SK-N-SH (cell line): ENCODE measurements around the gene MTHFS. TPM values are rescaled to one million over a fixed set of nuclear protein-coding genes. Genes with fewer than 3 reads are reported as not detected.

Experiments
- CTCF ChIA-PET: fragments of 300-600, 350-600 bp; formaldehyde crosslinking; extraction: SDS; loops from one replicate; lab custom pipeline; 2021; lab: Yijun Ruan, JAX
- POLR2A ChIA-PET: fragments of 350-600 bp; sonication (Branson Sonifier 250); formaldehyde crosslinking; extraction: SDS; loops from one replicate; lab custom pipeline; 2020; ENCODE audit warnings: antibody characterized with exemption, inconsistent platforms; lab: Yijun Ruan, JAX
- DNase-seq: peaks from one replicate; pipeline ENCODE4 v3.0.0; 2012
- H2AFZ ChIP-seq: fragments of 200-600 bp; sonication (generic); 2 replicates; pipeline ENCODE4 v1.8.1; 2016; ENCODE audit warnings: antibody characterized with exemption, mild to moderate bottlenecking, low read depth
- H3F3A ChIP-seq: fragments of 200-600 bp; sonication (generic); replicated peaks from 2 replicates; pipeline ENCODE3; 2016; ENCODE audit warnings: antibody characterized with exemption, mild to moderate bottlenecking; ENCODE audit not compliant: insufficient read depth
- H3K27ac ChIP-seq, 2 experiments: fragments of 200-500 bp in 1 of 2; fragments of 200-600 bp in 1 of 2; sonication (Bioruptor generic) in 1 of 2; sonication (generic), shearing (Covaris generic) in 1 of 2; 2 replicates each; pipeline versions ENCODE4 v1.5.1 to v1.6.1; 2014 to 2016; ENCODE audit warnings: low read depth in 2 of 2, inconsistent platforms in 1 of 2, low read length in 1 of 2, mild to moderate bottlenecking in 1 of 2, mixed read lengths in 1 of 2
- H3K27me3 ChIP-seq: fragments of 200-600 bp; sonication (generic), shearing (Covaris generic); 2 replicates; pipeline ENCODE4 v1.6.1; 2016; ENCODE audit warnings: mixed run types; ENCODE audit not compliant: insufficient read depth
- H3K36me3 ChIP-seq, 2 experiments: fragments of 200-500 bp in 1 of 2; fragments of 200-600 bp in 1 of 2; sonication (Bioruptor generic) in 1 of 2; sonication (generic) in 1 of 2; replicated peaks in 1 of 2; 2 replicates each; pipeline versions ENCODE3 to v1.5.1; 2014 to 2016; ENCODE audit warnings: low read length in 1 of 2, mild to moderate bottlenecking in 1 of 2; ENCODE audit not compliant: insufficient read depth in 2 of 2, control insufficient read depth in 1 of 2
- H3K4me1 ChIP-seq, 2 experiments: fragments of 200-500 bp in 1 of 2; fragments of 200-600 bp in 1 of 2; sonication (Bioruptor generic) in 1 of 2; sonication (generic), shearing (Covaris generic) in 1 of 2; 2 replicates each; pipeline versions ENCODE4 v1.5.1 to v1.6.1; 2014 to 2016; ENCODE audit warnings: low read depth in 1 of 2, low read length in 1 of 2, mixed run types in 1 of 2; ENCODE audit not compliant: insufficient read depth in 2 of 2, control insufficient read depth in 1 of 2
- H3K4me2 ChIP-seq: fragments of 200-600 bp; sonication (generic), shearing (Covaris generic); 2 replicates; pipeline ENCODE4 v1.6.1; 2017; ENCODE audit warnings: mixed run types
- H3K4me3 ChIP-seq, 2 experiments: fragments of 200-500 bp in 1 of 2; fragments of 200-600 bp in 1 of 2; sonication (Bioruptor generic) in 1 of 2; sonication (generic), shearing (Covaris generic) in 1 of 2; 2 replicates each; pipeline versions ENCODE4 v1.5.1 to v1.8.1; 2014 to 2016; ENCODE audit warnings: low read depth in 2 of 2, inconsistent platforms in 1 of 2, low read length in 1 of 2, mild to moderate bottlenecking in 1 of 2, mixed read lengths in 1 of 2, moderate library complexity in 1 of 2
- H3K79me2 ChIP-seq: fragments of 200-600 bp; sonication (generic); 2 replicates; pipeline ENCODE4 v1.8.1; 2017; ENCODE audit warnings: mild to moderate bottlenecking; ENCODE audit not compliant: insufficient read depth
- H3K9ac ChIP-seq: fragments of 200-600 bp; sonication (generic); 2 replicates; pipeline ENCODE4 v1.6.1; 2017; ENCODE audit warnings: mixed run types
- H3K9me2 ChIP-seq: fragments of 200-600 bp; sonication (generic); 2 replicates; pipeline ENCODE4 v1.6.1; 2017; ENCODE audit warnings: mixed run types
- H3K9me3 ChIP-seq: fragments of 200-600 bp; sonication (generic); 2 replicates; pipeline ENCODE4 v1.6.1; 2017; ENCODE audit warnings: mixed run types, mild to moderate bottlenecking, moderate library complexity
- H4K20me1 ChIP-seq: fragments of 200-600 bp; sonication (generic); 2 replicates; pipeline ENCODE4 v1.6.1; 2017; ENCODE audit warnings: mild to moderate bottlenecking, mixed run types; ENCODE audit not compliant: insufficient read depth
- CHD2 ChIP-seq: fragments of 150-350 bp; IDR thresholded peaks from 2 replicates; pipeline ENCODE4 v1.6.1; 2018; ENCODE audit warnings: low read length; ENCODE audit not compliant: partially characterized antibody
- EP300 ChIP-seq, 2 experiments: IDR thresholded peaks; 2 replicates each; pipeline versions ENCODE4 v1.4.0 to v1.6.1; 2012; ENCODE audit warnings: borderline replicate concordance in 1 of 2, low read depth in 1 of 2, low read length in 1 of 2
- EZH2phosphoT487 ChIP-seq: fragments of 200-600 bp; sonication (generic); IDR thresholded peaks from 2 replicates; pipeline ENCODE4 v1.6.1; 2017; ENCODE audit warnings: low read depth, mixed run types, mild to moderate bottlenecking, antibody characterized with exemption, moderate library complexity, borderline replicate concordance
- FOSL2 ChIP-seq: IDR thresholded peaks from 2 replicates; pipeline ENCODE4 v1.4.0; 2012; ENCODE audit warnings: low read depth, mild to moderate bottlenecking, moderate library complexity, borderline replicate concordance
- FOXM1 ChIP-seq: IDR thresholded peaks from 2 replicates; pipeline ENCODE4 v1.4.0; 2012; ENCODE audit warnings: low read depth, mild to moderate bottlenecking
- MXI1 ChIP-seq: IDR thresholded peaks from 2 replicates; pipeline ENCODE4 v1.6.1; 2012; ENCODE audit warnings: mild to moderate bottlenecking, low read depth, low read length, improper control_type of control experiment
- POLR2AphosphoS5 ChIP-seq: IDR thresholded peaks from 2 replicates; pipeline ENCODE4 v1.6.1; 2012; ENCODE audit warnings: low read depth, low read length
- RCOR1 ChIP-seq: fragments of 150-350 bp; IDR thresholded peaks from 2 replicates; pipeline ENCODE4 v1.6.1; 2017; ENCODE audit warnings: antibody characterized with exemption, low read length
- RFX5 ChIP-seq: IDR thresholded peaks from 2 replicates; pipeline ENCODE4 v1.6.1; 2012; ENCODE audit warnings: mild to moderate bottlenecking, improper control_type of control experiment, low read length
- SIN3A ChIP-seq: IDR thresholded peaks from 2 replicates; pipeline ENCODE4 v1.6.1; 2012; ENCODE audit warnings: low read depth, mild to moderate bottlenecking, low read length, moderate library complexity, borderline replicate concordance
- SMC3 ChIP-seq: IDR thresholded peaks from 2 replicates; pipeline ENCODE4 v1.6.1; 2012; ENCODE audit warnings: low read depth, low read length, improper control_type of control experiment
- TAF1 ChIP-seq: IDR thresholded peaks from 2 replicates; pipeline ENCODE4 v1.6.1; 2012; ENCODE audit warnings: low read depth, mild to moderate bottlenecking, low read length, moderate library complexity, borderline replicate concordance
- TEAD4 ChIP-seq: IDR thresholded peaks from 2 replicates; pipeline ENCODE4 v1.4.0; 2012; ENCODE audit warnings: mild to moderate bottlenecking, borderline replicate concordance; ENCODE audit not compliant: insufficient read depth
- WGBS: methylation state at CpG from one replicate; pipeline ENCODE4 v1.1.6; 2017; ENCODE audit warnings: low lambda C conversion rate; 5-methylcytosine and 5-hydroxymethylcytosine counted together
- polyA plus RNA-seq, 3 experiments: library from polyadenylated mRNA; depleted of rRNA; stranded (reverse); fragments of >200 nt; gene quantifications; 2 replicates each; pipeline ENCODE4 v1.2.3, GENCODE V29; 2012
- TF ChIP-seq, protein P1 (sequence below): IDR thresholded peaks from 2 replicates; pipeline ENCODE4 v1.6.1; 2012; ENCODE audit warnings: mild to moderate bottlenecking, low read depth, low read length, moderate library complexity
- TF ChIP-seq, protein P2 (sequence below): fragments of 150-350 bp; IDR thresholded peaks from 2 replicates; pipeline ENCODE4 v1.6.1; 2017; ENCODE audit warnings: antibody characterized with exemption, low read length, low read depth, borderline replicate concordance
- TF ChIP-seq, protein P3 (sequence below): IDR thresholded peaks from 2 replicates; pipeline ENCODE4 v1.4.0; 2012; ENCODE audit warnings: low read depth, borderline replicate concordance
- TF ChIP-seq, protein P4 (sequence below): fragments of 150-350 bp; IDR thresholded peaks from 2 replicates; pipeline ENCODE4 v1.6.1; 2016; ENCODE audit warnings: mild to moderate bottlenecking, low read depth, low read length
- TF ChIP-seq, protein P5 (sequence below): IDR thresholded peaks from 2 replicates; pipeline ENCODE4; 2012

The MTHFS gene
- polyA plus RNA-seq, 1 of the 3 experiments (the other 2 are of a cell fraction): 21.9 TPM

DNA sequence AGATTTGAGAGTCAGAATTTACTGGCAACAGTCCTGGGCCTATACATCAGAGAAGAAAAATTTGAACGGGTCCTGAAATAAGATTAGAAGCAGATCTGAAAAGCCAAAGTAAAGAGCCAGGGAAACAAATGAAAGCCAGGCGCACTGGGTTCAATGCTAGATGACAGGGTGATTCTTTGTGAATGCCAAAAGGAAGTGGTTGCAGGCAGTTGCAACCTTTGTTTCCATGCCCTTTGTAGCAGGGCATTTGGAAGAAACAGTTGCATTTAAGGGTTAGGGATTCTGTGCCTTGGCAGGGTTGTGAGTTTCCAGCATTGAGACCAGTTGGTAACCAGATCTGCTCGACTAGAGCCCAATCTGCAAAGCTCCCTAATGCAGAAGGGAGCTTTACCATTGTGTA, 36.4 kb upstream of the MTHFS start:
- no peaks in the 10 kb centered on the region for H4K20me1 ChIP-seq
- H3K9ac ChIP-seq: no peak overlapping the region
- CTCF ChIA-PET: no interaction called here

DNA sequence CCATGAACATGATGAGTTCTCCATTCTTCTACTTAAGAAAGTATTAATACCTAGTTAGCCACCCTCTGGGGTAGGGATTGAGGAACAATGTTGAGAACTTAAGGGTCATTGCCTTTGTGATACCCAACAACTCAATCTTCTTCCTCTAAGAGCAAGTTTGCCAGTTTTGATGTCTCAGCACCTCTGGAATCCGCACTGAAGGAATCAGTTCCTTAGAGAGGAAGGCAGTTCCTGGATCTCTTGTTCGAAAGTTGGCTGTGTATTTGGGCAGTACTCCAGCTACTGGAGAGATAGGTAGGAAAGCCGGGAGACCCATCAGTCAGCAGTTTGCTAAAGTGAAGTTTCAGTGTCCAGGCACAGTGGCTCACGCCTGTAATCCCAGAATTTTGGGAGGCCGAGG, 35.6 kb upstream of the MTHFS start:
- POLR2A ChIA-PET: no interaction called here
- TF ChIP-seq SIN3A (no peak), EZH2phosphoT487 (no peak), FOSL2 (no peak), SMC3 (no peak), CHD2 (no peak), POLR2AphosphoS5 (no peak), MXI1 (no peak), FOXM1 (no peak), RCOR1 (no peak), TAF1 (no peak), RFX5 (no peak), EP300 (IDR thresholded peaks at IDR 0.05; ENCODE audit: borderline replicate concordance in 1 of 2, low read depth in 1 of 2, low read length in 1 of 2) (no peak), TEAD4 (no peak)
- TF ChIP-seq, protein P1, sequence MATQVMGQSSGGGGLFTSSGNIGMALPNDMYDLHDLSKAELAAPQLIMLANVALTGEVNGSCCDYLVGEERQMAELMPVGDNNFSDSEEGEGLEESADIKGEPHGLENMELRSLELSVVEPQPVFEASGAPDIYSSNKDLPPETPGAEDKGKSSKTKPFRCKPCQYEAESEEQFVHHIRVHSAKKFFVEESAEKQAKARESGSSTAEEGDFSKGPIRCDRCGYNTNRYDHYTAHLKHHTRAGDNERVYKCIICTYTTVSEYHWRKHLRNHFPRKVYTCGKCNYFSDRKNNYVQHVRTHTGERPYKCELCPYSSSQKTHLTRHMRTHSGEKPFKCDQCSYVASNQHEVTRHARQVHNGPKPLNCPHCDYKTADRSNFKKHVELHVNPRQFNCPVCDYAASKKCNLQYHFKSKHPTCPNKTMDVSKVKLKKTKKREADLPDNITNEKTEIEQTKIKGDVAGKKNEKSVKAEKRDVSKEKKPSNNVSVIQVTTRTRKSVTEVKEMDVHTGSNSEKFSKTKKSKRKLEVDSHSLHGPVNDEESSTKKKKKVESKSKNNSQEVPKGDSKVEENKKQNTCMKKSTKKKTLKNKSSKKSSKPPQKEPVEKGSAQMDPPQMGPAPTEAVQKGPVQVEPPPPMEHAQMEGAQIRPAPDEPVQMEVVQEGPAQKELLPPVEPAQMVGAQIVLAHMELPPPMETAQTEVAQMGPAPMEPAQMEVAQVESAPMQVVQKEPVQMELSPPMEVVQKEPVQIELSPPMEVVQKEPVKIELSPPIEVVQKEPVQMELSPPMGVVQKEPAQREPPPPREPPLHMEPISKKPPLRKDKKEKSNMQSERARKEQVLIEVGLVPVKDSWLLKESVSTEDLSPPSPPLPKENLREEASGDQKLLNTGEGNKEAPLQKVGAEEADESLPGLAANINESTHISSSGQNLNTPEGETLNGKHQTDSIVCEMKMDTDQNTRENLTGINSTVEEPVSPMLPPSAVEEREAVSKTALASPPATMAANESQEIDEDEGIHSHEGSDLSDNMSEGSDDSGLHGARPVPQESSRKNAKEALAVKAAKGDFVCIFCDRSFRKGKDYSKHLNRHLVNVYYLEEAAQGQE: no peak
- TF ChIP-seq, protein P2, sequence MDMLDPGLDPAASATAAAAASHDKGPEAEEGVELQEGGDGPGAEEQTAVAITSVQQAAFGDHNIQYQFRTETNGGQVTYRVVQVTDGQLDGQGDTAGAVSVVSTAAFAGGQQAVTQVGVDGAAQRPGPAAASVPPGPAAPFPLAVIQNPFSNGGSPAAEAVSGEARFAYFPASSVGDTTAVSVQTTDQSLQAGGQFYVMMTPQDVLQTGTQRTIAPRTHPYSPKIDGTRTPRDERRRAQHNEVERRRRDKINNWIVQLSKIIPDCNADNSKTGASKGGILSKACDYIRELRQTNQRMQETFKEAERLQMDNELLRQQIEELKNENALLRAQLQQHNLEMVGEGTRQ: no peak
- TF ChIP-seq, protein P3, sequence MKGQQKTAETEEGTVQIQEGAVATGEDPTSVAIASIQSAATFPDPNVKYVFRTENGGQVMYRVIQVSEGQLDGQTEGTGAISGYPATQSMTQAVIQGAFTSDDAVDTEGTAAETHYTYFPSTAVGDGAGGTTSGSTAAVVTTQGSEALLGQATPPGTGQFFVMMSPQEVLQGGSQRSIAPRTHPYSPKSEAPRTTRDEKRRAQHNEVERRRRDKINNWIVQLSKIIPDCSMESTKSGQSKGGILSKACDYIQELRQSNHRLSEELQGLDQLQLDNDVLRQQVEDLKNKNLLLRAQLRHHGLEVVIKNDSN: no peak
- TF ChIP-seq, protein P4, sequence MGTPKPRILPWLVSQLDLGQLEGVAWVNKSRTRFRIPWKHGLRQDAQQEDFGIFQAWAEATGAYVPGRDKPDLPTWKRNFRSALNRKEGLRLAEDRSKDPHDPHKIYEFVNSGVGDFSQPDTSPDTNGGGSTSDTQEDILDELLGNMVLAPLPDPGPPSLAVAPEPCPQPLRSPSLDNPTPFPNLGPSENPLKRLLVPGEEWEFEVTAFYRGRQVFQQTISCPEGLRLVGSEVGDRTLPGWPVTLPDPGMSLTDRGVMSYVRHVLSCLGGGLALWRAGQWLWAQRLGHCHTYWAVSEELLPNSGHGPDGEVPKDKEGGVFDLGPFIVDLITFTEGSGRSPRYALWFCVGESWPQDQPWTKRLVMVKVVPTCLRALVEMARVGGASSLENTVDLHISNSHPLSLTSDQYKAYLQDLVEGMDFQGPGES: no peak
- TF ChIP-seq, protein P5, sequence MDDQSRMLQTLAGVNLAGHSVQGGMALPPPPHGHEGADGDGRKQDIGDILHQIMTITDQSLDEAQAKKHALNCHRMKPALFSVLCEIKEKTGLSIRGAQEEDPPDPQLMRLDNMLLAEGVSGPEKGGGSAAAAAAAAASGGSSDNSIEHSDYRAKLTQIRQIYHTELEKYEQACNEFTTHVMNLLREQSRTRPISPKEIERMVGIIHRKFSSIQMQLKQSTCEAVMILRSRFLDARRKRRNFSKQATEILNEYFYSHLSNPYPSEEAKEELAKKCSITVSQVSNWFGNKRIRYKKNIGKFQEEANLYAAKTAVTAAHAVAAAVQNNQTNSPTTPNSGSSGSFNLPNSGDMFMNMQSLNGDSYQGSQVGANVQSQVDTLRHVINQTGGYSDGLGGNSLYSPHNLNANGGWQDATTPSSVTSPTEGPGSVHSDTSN: no peak
- CTCF ChIA-PET: interaction anchor here (0.9 kb wide), 1 partner anchor 30 kb away, joined by 3 read pairs; no protein-coding TSS in a partner anchor

More for the DNA sequence above, 36.4 kb upstream of the MTHFS start:
- H3K27ac ChIP-seq: no peak overlapping the region
- POLR2A ChIA-PET: no interaction called here
- H3K27me3 ChIP-seq: no peaks in the 10 kb centered on the region
- no peaks in the 10 kb centered on the region for H3K36me3 ChIP-seq
- no peak for TF ChIP-seq SMC3
- no peaks in the 10 kb centered on the region for H3K9me3 ChIP-seq
- H3K9me2 ChIP-seq: no peaks in the 10 kb centered on the region
- H3F3A ChIP-seq: no peaks in the 10 kb centered on the region
- no peak overlapping the region for H2AFZ ChIP-seq
- H3K79me2 ChIP-seq: no peaks in the 10 kb centered on the region
- H3K4me1 ChIP-seq: no peaks in the 10 kb centered on the region
- no peak overlapping the region for H3K4me2 ChIP-seq
- 42% methylated on average over 3 of the region's 3 CpGs for WGBS
- no peak overlapping the region for H3K4me3 ChIP-seq
- no peak for DNase-seq

More for the DNA sequence above, 35.6 kb upstream of the MTHFS start:
- no peaks in the 10 kb centered on the region for H3K9me2 ChIP-seq
- H3K4me2 ChIP-seq: no peak overlapping the region
- H3K79me2 ChIP-seq: no peaks in the 10 kb centered on the region
- H3K36me3 ChIP-seq: no peaks in the 10 kb centered on the region
- H3K9me3 ChIP-seq: no peaks in the 10 kb centered on the region
- H3K4me3 ChIP-seq: no peak overlapping the region
- DNase-seq: no peak
- WGBS: 59% methylated on average over 5 of the region's 5 CpGs
- no peak overlapping the region for H2AFZ ChIP-seq
- no peak overlapping the region for H3K9ac ChIP-seq
- no peaks in the 10 kb centered on the region for H3K27me3 ChIP-seq
- no peak overlapping the region for H3K27ac ChIP-seq
- no peaks in the 10 kb centered on the region for H3K4me1 ChIP-seq
- H4K20me1 ChIP-seq: no peaks in the 10 kb centered on the region
- no peaks in the 10 kb centered on the region for H3F3A ChIP-seq
